Amniotic stem cell (primary cell): ENCODE measurements around the gene MARCHF3.
"Not testable (repeated sequence)": the region's sequence is repeated elsewhere in the genome, so short reads cannot be mapped to it uniquely, and the experiment has no call there.

Experiments
- DNase-seq: peaks from one replicate; lab custom pipeline; 2025; lab: John Stamatoyannopoulos, UW

MARCHF3 gene

GRCh38 chr5:126917918-126918614 is 112.3 kb downstream of the MARCHF3 start:
- no peak for DNase-seq

DNA sequence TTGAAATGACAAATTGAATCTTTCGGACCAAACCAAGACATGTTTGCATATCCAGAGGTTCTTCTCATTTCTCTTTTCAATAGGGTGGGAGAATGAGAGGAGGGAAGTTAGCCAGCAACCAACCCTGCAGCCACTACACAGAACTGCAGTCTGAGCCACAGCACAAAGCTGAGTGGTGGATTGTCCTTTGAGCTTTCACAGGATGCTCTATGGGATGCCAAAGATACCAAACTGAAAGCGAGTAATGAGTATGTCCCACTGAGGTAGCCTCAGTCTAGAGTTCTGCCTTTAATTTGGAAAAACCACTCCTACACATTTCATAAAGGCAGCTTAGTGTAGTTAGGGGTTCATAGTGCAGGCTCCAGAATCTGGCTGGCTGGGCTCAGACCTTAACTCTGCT is 114.9 kb downstream of the MARCHF3 start:
- no peak for DNase-seq

GRCh38 chr5:126914801-126915436 is 115.4 kb downstream of the MARCHF3 start:
- DNase-seq: no peak

- DNase-seq: no peak
Measured at GRCh38 chr5:126912616-126913200, 117.7 kb downstream of the MARCHF3 start.

DNA sequence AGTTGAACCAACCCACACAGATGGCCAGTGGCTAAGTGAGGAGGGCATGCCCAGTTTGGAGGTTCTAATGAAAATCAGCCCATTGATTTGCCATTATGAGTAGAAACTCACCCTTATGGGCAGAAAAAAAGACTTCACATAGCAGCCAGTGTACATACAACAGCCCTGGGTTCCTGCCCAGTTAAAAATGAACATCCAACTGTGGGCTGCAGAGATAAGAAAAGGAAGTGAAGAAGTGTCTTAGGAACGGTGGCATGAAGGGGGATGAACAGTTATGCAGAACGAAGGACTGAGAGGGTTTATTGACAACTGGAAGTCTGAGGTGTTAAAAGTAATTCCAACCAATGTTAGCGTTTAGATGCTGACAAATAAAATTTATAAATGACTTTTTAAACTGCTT is 118.4 kb downstream of the MARCHF3 start:
- DNase-seq: no peak

DNA sequence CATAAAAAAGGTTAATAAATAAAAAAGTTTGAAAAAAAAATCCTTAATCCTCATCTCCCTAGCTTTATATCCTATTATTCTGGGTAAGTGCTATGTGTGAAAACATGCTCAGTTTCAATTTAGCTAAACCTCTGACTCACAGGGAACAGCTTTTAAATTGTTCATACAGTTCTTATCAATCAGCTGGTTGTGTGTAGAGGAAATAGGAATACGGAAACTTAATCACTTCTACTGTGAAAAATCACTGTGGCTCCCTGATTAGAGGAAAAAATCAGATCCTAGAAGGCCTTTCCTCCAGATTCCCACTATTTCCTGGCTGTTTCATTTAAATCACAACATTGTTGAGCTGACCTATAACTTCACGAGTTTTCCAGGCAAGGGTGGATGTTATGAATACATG is 120.5 kb downstream of the MARCHF3 start:
- DNase-seq: no peak

DNA sequence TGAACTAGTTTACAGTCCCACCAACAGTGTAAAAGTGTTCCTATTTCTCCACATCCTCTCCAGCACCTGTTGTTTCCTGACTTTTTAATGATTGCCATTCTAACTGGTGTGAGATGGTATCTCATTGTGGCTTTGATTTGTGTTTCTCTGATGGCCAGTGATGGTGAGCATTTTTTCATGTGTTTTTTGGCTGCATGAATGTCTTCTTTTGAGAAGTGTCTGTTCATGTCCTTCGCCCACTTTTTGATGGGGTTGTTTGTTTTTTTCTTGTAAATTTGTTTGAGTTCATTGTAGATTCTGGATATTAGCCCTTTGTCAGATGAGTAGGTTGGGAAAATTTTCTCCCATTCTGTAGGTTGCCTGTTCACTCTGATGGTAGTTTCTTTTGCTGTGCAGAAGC is 126.0 kb downstream of the MARCHF3 start:
- DNase-seq: not testable (repeated sequence)

DNA sequence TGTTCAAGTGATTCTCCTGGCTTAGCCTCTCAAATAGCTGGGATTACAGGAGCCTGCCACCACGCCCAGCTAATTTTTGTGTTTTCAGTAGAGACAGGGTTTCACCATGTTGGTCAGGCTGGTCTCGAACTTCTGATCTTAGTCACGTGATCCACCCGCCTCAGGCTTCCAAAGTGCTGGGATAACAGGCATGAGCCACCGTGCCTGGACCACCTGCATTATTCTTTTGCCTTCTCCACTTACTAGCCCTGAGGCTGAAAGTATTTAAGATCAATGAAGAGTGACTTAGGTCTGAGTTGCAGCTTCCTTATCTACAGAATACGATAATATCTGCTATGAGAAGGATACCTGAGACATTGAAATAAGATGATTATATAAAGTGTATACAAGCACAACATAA is 129.6 kb downstream of the MARCHF3 start:
- no peak for DNase-seq

DNA sequence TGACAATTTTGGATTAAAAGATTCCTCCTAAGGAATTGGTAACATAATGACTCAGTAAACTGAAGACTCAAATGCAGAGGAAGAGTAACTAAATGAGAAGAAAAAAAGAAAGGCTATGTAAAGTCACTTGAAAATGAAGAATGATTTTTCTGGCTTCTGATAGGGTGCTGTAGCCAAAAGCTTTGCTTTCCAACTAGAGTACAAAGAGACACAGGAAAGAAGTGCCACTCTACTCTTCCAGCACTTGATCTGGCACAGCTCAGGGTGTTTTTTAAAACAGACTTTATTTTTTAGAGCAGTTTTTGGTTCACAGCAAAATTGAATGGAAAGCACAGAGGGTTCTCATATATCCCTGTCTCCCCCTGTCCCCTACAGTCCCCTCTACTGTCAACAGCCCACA is 130.9 kb downstream of the MARCHF3 start:
- DNase-seq: no peak

- no peak for DNase-seq
Measured at GRCh38 chr5:126897851-126898630, 132.3 kb downstream of the MARCHF3 start.

DNA sequence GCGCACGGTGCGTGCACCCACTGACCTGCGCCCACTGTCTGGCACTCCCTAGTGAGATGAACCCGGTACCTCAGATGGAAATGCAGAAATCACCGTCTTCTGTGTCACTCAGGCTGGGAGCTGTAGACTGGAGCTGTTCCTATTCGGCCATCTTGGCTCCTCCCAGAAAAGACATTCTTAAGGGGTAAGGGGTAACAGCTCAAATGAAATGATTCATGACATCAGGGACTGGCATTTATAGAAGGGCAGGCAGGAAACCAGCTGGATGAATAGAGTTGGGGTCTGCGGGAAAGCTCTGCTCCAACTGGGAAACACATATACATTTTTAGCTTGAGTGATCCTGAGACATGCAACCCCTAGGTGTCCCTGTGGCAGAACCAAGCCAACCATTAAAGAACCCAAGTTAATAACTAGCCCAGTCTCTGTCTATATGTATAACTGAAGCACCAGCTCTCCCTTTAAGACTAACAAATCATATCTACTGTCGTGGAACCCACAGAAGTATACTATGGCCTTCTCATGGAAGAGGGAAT is 134.1 kb downstream of the MARCHF3 start:
- DNase-seq: no peak

- DNase-seq: not testable (repeated sequence)
Measured at GRCh38 chr5:126895712-126896111, 134.6 kb downstream of the MARCHF3 start.

DNA sequence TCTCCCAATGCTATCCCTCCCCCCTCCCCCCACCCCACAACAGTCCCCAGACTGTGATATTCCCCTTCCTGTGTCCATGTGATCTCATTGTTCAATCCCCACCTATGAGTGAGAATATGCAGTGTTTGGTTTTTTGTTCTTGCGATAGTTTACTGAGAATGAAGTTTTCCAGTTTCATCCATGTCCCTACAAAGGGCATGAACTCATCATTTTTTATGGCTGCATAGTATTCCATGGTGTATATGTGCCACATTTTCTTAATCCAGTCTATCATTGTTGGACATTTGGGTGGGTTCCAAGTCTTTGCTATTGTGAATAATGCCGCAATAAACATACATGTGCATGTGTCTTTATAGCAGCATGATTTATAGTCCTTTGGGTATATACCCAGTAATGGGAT is 139.9 kb downstream of the MARCHF3 start:
- not testable (repeated sequence) for DNase-seq

DNA sequence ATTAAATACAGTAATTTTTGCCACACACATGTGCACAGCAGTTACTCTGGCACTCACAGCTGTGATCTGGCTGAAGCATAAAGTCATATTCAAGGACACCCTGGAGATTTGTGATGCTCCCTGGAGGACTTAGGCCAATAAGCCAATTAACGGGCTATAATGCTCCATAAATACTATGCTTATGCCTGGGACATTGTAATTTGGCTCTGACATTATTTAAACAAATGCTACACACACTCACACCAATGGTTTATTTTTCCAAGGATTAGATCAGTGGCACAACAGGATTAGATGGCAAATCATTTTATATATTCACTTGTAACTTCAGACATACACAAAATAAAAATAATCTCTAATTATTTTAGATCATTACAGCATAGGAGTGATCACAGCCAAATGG is 142.2 kb downstream of the MARCHF3 start:
- no peak for DNase-seq

- peak; percentile 66 for DNase-seq
Measured at GRCh38 chr5:126884269-126884819, 146.0 kb downstream of the MARCHF3 start.

- DNase-seq: no peak
Measured at GRCh38 chr5:126883564-126884245, 146.7 kb downstream of the MARCHF3 start.

GRCh38 chr5:126881821-126882600 is 148.3 kb downstream of the MARCHF3 start:
- no peak for DNase-seq

DNA sequence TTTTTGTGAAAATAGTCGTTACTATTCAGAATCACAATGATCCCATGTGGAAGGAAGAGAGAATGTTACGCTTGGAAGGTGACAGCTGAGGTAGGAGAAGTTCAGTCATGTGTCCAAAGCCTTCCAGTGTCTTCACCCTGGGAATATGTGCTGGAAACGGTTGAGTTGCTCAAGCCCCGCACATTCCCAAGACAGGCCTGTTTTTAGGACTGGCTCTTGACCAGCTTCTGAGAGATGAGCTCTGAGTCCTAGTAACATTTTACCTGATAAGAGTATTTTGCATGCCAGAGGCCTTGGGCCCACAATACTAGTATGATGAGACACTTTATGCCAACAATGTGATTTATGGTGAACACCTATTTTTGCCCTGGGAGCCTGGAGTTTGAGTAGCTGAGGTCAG is 151.7 kb downstream of the MARCHF3 start:
- DNase-seq: no peak

DNA sequence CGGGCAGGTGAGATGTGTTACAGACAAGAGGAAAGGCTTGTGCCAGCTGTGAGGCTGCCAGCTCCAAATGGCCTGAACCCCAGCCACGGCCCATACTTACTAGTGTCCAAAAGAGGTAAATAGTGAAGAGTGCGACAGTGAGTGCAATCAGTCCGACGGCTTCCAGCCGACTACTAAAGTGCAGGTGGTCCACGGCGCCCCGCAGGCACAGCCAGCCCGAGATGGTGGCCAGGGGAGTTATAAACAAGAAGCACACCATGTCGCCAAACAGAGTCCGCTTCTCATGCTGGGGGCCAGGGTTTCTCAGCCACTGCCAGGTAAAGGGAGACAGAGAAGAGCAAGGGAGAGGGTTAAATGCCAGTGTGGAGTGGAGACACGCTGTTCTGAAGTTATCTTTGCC is 152.3 kb downstream of the MARCHF3 start:
- DNase-seq: no peak

DNA sequence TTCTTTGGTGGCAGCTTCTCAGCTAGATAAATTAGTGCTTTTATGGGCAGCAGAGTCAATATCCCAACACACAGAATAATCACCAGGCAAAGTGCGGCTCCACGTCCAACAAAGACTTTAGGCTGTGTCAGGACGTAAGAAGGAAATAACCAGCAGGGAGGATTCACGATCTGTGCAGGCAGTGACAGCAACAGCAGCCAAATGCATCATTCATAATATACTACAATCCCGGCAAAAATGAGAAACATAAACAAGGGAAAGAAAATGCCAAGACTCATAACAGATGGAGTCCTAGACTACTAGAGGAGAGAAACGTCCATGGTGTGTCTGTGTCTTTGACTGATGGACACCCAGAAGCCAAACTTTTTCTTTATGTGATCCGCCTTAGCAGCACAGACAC is 152.8 kb downstream of the MARCHF3 start:
- DNase-seq: no peak

- DNase-seq: no peak
Measured at GRCh38 chr5:126875303-126875785, 155.0 kb downstream of the MARCHF3 start.
